ENCODE results near the gene THSD1.
"Not testable (repeated sequence)": the region's sequence is repeated elsewhere in the genome, so short reads cannot be mapped to it uniquely, and the experiment has no call there.

The THSD1 gene

DNA sequence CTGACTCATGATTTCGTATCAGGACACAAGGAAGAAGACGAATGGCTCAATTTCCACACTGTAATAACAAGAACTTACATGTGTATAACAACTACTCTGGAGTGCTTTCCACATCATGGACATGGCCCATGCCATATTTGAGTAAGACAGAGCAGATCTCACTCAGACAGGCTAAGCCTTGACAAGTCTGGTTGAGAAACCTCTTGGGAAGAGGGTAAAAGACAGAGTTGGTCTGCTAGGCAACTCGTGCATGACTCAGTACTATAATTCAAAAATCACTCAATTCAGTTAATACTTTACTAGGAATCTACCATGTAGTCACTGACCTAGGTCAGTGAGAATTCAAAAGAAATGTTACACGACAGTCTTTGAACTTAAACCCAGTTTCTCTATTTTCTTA lies 5.7 kb upstream of the THSD1 start:
- DNase-seq (ENCODE audit: low spot score): no peak
- TF ChIP-seq, protein P1, sequence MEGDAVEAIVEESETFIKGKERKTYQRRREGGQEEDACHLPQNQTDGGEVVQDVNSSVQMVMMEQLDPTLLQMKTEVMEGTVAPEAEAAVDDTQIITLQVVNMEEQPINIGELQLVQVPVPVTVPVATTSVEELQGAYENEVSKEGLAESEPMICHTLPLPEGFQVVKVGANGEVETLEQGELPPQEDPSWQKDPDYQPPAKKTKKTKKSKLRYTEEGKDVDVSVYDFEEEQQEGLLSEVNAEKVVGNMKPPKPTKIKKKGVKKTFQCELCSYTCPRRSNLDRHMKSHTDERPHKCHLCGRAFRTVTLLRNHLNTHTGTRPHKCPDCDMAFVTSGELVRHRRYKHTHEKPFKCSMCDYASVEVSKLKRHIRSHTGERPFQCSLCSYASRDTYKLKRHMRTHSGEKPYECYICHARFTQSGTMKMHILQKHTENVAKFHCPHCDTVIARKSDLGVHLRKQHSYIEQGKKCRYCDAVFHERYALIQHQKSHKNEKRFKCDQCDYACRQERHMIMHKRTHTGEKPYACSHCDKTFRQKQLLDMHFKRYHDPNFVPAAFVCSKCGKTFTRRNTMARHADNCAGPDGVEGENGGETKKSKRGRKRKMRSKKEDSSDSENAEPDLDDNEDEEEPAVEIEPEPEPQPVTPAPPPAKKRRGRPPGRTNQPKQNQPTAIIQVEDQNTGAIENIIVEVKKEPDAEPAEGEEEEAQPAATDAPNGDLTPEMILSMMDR (IDR thresholded peaks at IDR 0.05; ENCODE audit: borderline replicate concordance, control extremely low read depth, extremely low read depth, insufficient read depth, missing control alignments): no peak
- in situ Hi-C loops (cut with MboI; ENCODE audit: low sequenced_read_pairs, unreplicated experiment): no loop called here

DNA sequence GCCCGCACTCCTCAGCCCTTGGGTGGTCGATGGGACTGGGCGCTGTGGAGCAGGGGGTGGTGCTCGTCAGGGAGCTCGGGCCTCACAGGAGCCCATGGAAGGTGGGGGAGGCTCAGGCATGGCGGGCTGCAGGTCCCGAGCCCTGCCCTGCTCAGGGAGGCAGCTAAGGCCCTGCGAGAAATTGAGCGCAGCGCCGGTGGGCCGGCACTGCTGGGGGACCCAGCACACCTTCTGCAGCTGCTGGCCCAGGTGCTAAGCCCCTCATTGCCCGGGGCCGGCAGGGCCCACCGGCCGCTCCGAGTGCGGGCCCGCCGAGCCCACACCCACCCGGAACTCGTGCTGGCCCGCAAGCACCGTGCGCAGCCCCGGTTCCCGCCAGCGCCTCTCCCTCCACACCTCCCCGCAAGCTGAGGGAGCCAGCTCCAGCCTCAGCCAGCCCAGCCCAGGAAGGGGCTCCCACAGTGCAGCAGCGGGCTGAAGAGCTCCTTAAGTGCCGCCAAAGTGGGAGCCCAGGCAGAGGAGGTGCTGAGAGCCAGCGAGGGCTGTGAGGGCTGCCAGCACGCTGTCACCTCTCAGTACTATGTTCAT lies 2.2 kb upstream of the THSD1 start:
- DNase-seq (ENCODE audit: low spot score); in situ Hi-C loops (cut with MboI; ENCODE audit: low sequenced_read_pairs, unreplicated experiment): not testable (repeated sequence)

DNA sequence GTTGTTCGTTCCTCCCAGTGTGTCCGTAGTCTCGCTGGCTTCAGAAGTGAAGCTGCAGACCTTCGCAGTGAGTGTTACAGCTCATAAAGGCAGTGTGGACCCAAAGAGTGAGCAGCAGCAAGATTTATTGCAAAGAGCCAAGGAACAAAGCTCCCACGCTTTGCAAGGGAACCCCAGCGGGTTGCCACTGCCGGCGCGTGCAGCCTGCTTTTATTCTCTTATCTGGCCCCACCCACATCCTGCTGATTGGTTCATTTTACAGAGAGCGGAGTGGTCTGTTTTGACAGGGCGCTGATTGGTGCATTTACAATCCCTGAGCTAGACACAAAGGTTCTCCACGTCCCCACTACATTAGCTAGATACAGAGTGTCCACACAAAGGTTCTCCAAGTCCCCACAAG lies 1.5 kb upstream of the THSD1 start:
- in situ Hi-C loops (cut with MboI; ENCODE audit: low sequenced_read_pairs, unreplicated experiment); DNase-seq (ENCODE audit: low spot score): not testable (repeated sequence)

DNA sequence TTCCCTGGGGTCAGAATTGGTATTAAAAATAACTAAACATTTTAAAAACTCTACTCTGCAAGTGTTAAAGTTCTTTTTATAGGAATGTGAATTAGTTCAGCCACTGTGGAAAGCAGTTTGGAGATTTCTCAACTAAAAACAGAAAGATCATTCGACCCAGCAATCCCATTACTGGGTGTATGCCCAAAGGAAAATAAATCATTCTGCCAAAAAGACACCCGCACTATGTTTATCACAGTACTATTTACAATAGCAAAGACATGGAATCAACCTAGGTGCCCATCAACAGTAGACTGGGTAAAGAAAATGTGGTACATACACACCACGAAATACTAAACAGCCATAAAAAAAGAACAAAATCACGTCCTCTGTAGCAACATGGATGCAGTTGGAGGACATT lies 657 bp upstream of the THSD1 start:
- no peak for DNase-seq (ENCODE audit: low spot score)
- in situ Hi-C loops (cut with MboI; ENCODE audit: low sequenced_read_pairs, unreplicated experiment): no loop called here
- TF ChIP-seq, protein P1 (IDR thresholded peaks at IDR 0.05; ENCODE audit: borderline replicate concordance, control extremely low read depth, extremely low read depth, insufficient read depth, missing control alignments): no peak

DNA sequence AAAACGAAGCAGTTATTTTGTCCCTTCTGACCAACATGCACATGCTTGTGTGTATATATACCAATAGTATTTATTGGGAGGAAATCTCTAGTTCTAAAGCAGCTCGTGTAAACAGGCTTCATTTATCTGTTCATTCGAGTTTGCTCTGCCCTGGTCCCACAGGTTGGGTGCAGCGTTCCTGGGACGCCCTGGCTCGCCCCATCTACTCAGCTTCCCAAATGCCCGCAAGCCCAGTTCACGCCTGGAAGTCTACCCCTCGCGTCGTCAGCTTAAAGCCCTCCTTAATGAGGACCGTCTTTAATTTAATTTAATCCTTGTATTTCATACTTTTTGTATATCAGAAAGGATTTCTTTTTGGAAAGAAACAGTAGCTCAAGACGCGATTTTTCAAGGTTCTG lies 604 bp downstream of the THSD1 start:
- no peak for DNase-seq (ENCODE audit: low spot score)
- TF ChIP-seq, protein P1 (IDR thresholded peaks at IDR 0.05; ENCODE audit: borderline replicate concordance, control extremely low read depth, extremely low read depth, insufficient read depth, missing control alignments): no peak
- in situ Hi-C loops (cut with MboI; ENCODE audit: low sequenced_read_pairs, unreplicated experiment): no loop called here

DNA sequence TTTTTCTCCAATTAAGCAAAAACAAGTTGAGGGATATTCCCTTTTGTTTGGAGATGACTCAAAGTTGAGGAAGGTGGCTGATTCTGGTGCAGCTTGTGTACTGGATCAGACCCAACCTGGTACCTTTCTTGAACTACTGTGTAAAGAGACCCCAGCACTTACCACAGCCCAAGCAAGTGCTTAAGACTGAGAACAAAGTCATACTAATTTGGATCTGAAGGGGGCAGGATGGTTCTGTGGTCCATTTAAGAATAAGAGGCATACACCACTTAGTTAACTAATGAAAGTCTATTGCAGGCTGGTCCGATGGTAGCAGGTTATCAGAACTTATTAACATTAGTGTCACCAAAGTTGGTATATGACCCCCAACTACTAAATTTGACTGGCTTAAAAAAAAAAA lies 6.3 kb downstream of the THSD1 start:
- in situ Hi-C loops (cut with MboI; ENCODE audit: low sequenced_read_pairs, unreplicated experiment): no loop called here
- no peak for DNase-seq (ENCODE audit: low spot score)
- TF ChIP-seq, protein P1 (IDR thresholded peaks at IDR 0.05; ENCODE audit: borderline replicate concordance, control extremely low read depth, extremely low read depth, insufficient read depth, missing control alignments): no peak

DNA sequence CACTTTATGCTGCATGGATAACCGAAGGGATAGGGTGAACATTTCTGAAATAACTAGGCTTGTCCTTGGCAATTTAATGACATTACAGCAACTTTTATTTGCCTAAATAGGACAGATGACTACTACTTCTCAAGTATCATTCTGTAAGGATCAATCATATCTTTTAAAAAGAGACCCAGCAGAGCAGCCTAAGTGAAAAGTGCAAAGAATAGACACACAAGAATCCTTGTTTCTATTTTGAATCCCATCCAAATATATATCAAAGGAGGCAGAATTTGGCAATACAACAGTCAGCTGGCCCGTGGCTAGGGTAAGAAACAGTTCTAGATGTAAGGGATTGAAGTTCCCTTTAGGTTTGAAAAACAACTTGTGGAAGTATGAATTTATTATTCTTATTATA lies 6.9 kb downstream of the THSD1 start:
- in situ Hi-C loops (cut with MboI; ENCODE audit: low sequenced_read_pairs, unreplicated experiment): no loop called here
- DNase-seq (ENCODE audit: low spot score): no peak
- TF ChIP-seq, protein P1 (IDR thresholded peaks at IDR 0.05; ENCODE audit: borderline replicate concordance, control extremely low read depth, extremely low read depth, insufficient read depth, missing control alignments): no peak

DNA sequence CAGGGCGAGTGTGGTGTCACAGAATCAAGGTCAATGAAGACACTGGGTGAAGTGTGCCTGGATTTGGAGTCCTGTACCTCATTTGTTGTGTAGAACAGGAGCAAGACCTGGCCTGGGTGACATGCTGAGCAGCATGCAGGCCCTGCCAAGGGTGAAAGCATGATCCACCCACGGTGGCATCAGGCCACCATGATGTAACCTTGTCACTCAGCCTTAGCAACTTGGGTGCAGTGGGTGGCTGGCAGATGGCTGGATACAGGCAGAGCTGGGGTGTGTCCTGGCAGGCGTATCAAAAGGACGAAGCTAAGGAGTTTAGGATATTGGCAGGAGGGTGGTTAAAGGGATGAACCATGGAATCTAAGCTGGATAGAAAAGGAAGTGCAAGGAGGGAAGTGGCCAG lies 10.3 kb downstream of the THSD1 start:
- in situ Hi-C loops (cut with MboI; ENCODE audit: low sequenced_read_pairs, unreplicated experiment): no loop called here
- no peak for DNase-seq (ENCODE audit: low spot score)
- TF ChIP-seq, protein P1 (IDR thresholded peaks at IDR 0.05; ENCODE audit: borderline replicate concordance, control extremely low read depth, extremely low read depth, insufficient read depth, missing control alignments): no peak

All from GM13976 (cell line).